Measurements from ENCODE around the gene KBTBD7. TPM values are rescaled to one million over a fixed set of nuclear protein-coding genes. Genes with fewer than 3 reads are reported as not detected.

KBTBD7 gene
- total RNA-seq, 1 experiment from 2014 or later, result 5.5 TPM

GRCh38 chr13:41203810-41204209, 9.4 kb upstream of the KBTBD7 start:
- H3K27me3 ChIP-seq (ENCODE audit: control insufficient read depth, insufficient read depth, low read length), result no peaks in the 10 kb centered on the region
- no peak overlapping the region for H3K27ac ChIP-seq (ENCODE audit: low read length)
- ATAC-seq, result no peak
- H3K4me1 ChIP-seq (ENCODE audit: control insufficient read depth, insufficient read depth, low read length), result no peaks in the 10 kb centered on the region
- DNase-seq (ENCODE audit: low read depth, low spot score), result no peak
- H3K4me3 ChIP-seq (ENCODE audit: low read depth in 2 of 2, low read length in 2 of 2), result no peak overlapping the region
- no TSS peak for BruUV-seq (replicated peaks)
- no peak for TF ChIP-seq REST (IDR thresholded peaks at IDR 0.05; ENCODE audit: insufficient read depth in 1 of 2, low read depth in 2 of 2, low read length in 1 of 2)
- TF ChIP-seq TCF7L2 (IDR thresholded peaks at IDR 0.05; ENCODE audit: low read depth, low read length), result no peak
- TF ChIP-seq SIN3A (IDR thresholded peaks at IDR 0.05; ENCODE audit: borderline replicate concordance, insufficient read depth, low read depth, low read length), result no peak
- TF ChIP-seq POLR2AphosphoS5 (IDR thresholded peaks at IDR 0.05; ENCODE audit: low read depth, low read length), result no peak
- no peak for TF ChIP-seq CTCF (IDR thresholded peaks at IDR 0.05)
- no peaks in the 10 kb centered on the region for H3K36me3 ChIP-seq (ENCODE audit: control insufficient read depth, insufficient read depth, low read length)
- CTCF ChIA-PET, result no interaction called here
- intact Hi-C loops (cut with micrococcal nuclease; ENCODE audit: unreplicated experiment), result no loop called here
- in situ Hi-C loops (cut with HindIII; ENCODE audit: low pct_unique_long_range_greater_than_20kb, low sequenced_read_pairs), result no loop called here
- H3K9me3 ChIP-seq (ENCODE audit: control insufficient read depth, insufficient read depth, low read depth, low read length), result no peaks in the 10 kb centered on the region
- POLR2A ChIA-PET, result no interaction called here

GRCh38 chr13:41200126-41200525, 5.8 kb upstream of the KBTBD7 start:
- no peak for DNase-seq (ENCODE audit: low read depth, low spot score)
- POLR2A ChIA-PET, result no interaction called here
- Histone ChIP-seq H3K36me3 (ENCODE audit: control insufficient read depth, insufficient read depth, low read length) (no peaks in the 10 kb centered on the region), H3K9me3 (ENCODE audit: control insufficient read depth, insufficient read depth, low read depth, low read length) (no peaks in the 10 kb centered on the region), H3K27me3 (ENCODE audit: control insufficient read depth, insufficient read depth, low read length) (no peaks in the 10 kb centered on the region), H3K4me1 (ENCODE audit: control insufficient read depth, insufficient read depth, low read length) (peaks cover 3% of the 10 kb centered on the region; the same call in 1 of the 2 replicates), H3K27ac (ENCODE audit: low read length) (no peak overlapping the region), H3K4me3 (ENCODE audit: low read depth in 2 of 2, low read length in 2 of 2) (no peak overlapping the region)
- CTCF ChIA-PET, result no interaction called here
- no peak for ATAC-seq
- intact Hi-C loops (cut with micrococcal nuclease; ENCODE audit: unreplicated experiment) (no loop called here), in situ Hi-C loops (cut with HindIII; ENCODE audit: low pct_unique_long_range_greater_than_20kb, low sequenced_read_pairs) (no loop called here)
- TF ChIP-seq POLR2AphosphoS5 (IDR thresholded peaks at IDR 0.05; ENCODE audit: low read depth, low read length), result no peak
- BruUV-seq (replicated peaks), result no TSS peak

GRCh38 chr13:41199526-41199925, 5.2 kb upstream of the KBTBD7 start:
- CTCF ChIA-PET, result no interaction called here
- in situ Hi-C loops (cut with HindIII; ENCODE audit: low pct_unique_long_range_greater_than_20kb, low sequenced_read_pairs), result no loop called here

More at GRCh38 chr13:41199526-41199925, 5.2 kb upstream of the KBTBD7 start:
- ATAC-seq (no peak), DNase-seq (ENCODE audit: low read depth, low spot score) (no peak)
- Histone ChIP-seq H3K4me1 (ENCODE audit: control insufficient read depth, insufficient read depth, low read length) (peaks cover 3% of the 10 kb centered on the region; the same call in 1 of the 2 replicates), H3K27ac (ENCODE audit: low read length) (no peak overlapping the region), H3K27me3 (ENCODE audit: control insufficient read depth, insufficient read depth, low read length) (no peaks in the 10 kb centered on the region), H3K9me3 (ENCODE audit: control insufficient read depth, insufficient read depth, low read depth, low read length) (no peaks in the 10 kb centered on the region), H3K4me3 (ENCODE audit: low read depth in 2 of 2, low read length in 2 of 2) (no peak overlapping the region), H3K36me3 (ENCODE audit: control insufficient read depth, insufficient read depth, low read length) (no peaks in the 10 kb centered on the region)
- no TSS peak for BruUV-seq (replicated peaks)
- intact Hi-C loops (cut with micrococcal nuclease; ENCODE audit: unreplicated experiment), result loop anchor here (10.0 kb wide), 1 partner anchor 125 kb away; no protein-coding TSS in a partner anchor
- no peak for TF ChIP-seq REST (IDR thresholded peaks at IDR 0.05; ENCODE audit: insufficient read depth in 1 of 2, low read depth in 2 of 2, low read length in 1 of 2)
- TF ChIP-seq CTCF (IDR thresholded peaks at IDR 0.05), result no peak
- no peak for TF ChIP-seq POLR2AphosphoS5 (IDR thresholded peaks at IDR 0.05; ENCODE audit: low read depth, low read length)
- TF ChIP-seq SIN3A (IDR thresholded peaks at IDR 0.05; ENCODE audit: borderline replicate concordance, insufficient read depth, low read depth, low read length), result no peak
- no peak for TF ChIP-seq TCF7L2 (IDR thresholded peaks at IDR 0.05; ENCODE audit: low read depth, low read length)
- POLR2A ChIA-PET, result no interaction called here
